GM18505 (cell line): ENCODE data around the gene SPATA33.
A peak's percentile ranks its signal among the peaks of the same experiment; 100 is the strongest.

Source experiments
- ATAC-seq: cut with Tn5 transposase; IDR thresholded peaks from one replicate; pipeline ENCODE4 v1.9.1; 2021; ENCODE audit not compliant: unreplicated experiment
- POLR2A ChIP-seq: IDR thresholded peaks from 4 replicates; pipeline ENCODE4 v1.6.1; 2011; ENCODE audit warnings: borderline replicate concordance; ENCODE audit not compliant: insufficient read depth, insufficient read length; ENCODE audit errors: extremely low read depth

SPATA33 gene

DNA sequence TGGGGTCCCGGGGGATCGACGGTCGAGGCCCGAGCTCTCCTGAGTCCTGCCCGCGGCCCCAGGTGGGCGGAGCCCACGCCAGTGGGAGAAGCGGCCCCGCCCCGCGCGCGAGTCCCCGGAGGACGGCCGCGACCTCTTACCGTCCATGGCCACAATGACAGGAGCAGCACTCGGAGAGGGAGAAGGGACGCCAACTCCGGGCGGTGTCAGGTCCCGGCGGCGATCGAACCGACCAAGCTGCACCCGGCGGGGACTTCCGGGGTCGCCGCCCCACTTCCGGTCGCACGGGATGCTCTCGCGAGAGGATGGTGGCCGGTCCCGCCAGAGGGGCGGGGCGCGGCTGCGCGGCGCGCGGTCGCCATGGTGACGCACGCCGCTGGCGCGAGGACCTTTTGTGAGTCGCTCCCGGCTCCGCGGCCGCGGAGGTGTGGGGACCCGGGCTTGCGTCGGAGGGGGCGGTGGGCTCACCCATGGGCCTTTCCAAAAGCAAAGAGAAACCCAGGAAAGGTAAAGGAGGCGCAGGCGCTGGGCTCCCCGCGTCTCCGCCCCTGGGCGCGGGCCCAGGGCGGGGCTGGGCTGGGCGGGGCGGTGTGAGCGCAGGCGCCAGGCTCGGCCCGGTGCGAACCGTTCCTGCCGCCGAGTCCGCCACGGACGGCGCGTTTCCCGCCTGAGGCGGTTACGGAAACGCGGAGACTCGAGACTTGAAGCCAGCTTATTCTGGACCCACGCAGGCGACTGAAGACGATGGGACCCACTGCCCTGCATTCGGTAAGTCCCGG, at the start of gene SPATA33, which contains the start of gene CHMP1A:
SPATA33 (plus strand) TSS at position 395 of the 779 bp plus-strand sequence; CDS start at position 471, 76 bp downstream.
CHMP1A (minus strand) TSS at position 267 of the 779 bp plus-strand sequence; CDS start at position 147, 120 bp downstream.
- peak; percentile 89 for ATAC-seq

DNA sequence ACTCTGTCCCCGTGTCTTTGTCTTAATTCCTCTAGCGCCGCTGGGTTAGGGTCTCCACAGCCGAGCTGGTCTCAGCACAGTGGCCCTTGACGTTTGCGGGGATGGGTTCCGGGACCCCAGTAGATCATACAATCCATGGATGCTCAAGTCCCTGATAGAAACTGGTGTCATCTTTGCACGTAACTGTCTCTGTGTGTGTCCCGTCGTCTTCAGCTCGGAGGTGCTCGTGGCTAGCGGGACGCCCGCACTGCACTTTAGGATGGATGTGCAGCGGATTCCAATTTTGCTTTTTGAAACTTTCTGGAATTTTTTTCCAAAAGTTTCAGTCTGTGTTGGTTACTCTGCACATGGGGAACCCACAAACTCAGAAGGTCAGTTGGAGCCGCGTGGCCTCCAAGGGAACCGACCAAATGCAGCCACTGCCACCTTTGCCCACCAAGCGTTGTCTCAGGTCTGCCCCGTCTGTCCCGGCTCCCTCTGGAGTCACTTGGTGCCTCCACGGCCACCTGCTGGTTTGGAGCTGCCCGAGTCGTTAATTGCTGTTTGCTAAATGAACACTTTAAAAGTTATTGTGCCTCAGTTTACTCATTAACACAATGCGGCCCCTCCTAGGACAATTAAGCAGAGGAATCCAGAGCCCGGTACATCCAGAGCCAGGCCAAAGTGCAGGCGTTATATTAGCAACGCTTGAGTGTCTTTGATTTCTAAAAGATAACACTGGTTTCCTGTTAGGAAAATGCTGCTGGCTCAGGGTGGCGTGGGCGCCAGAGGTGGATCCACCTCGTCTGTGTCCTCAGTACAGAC, 49.5 kb upstream of the SPATA33 start:
- TF ChIP-seq POLR2A: no peak
- ATAC-seq: no peak

More for the DNA sequence above, at the start of gene SPATA33, which contains the start of gene CHMP1A:
- TF ChIP-seq POLR2A: peak; percentile 80

DNA sequence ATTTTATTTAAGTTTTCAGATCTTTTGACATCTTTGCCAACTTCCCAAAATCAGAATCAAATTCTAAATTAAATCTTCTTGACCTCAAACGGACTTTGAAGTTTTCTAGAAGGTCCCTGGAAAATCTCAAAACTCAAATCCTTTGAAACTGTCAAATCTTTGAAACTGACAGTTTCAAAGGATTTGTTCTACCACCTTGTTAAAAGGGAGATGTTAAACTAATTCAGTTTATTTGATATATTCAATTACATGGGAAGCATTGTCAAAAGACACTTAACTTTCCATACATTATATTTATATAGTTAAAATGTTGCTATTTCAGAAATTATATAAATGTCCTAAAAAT, 47.6 kb upstream of the SPATA33 start:
- no peak for TF ChIP-seq POLR2A
- no peak for ATAC-seq

DNA sequence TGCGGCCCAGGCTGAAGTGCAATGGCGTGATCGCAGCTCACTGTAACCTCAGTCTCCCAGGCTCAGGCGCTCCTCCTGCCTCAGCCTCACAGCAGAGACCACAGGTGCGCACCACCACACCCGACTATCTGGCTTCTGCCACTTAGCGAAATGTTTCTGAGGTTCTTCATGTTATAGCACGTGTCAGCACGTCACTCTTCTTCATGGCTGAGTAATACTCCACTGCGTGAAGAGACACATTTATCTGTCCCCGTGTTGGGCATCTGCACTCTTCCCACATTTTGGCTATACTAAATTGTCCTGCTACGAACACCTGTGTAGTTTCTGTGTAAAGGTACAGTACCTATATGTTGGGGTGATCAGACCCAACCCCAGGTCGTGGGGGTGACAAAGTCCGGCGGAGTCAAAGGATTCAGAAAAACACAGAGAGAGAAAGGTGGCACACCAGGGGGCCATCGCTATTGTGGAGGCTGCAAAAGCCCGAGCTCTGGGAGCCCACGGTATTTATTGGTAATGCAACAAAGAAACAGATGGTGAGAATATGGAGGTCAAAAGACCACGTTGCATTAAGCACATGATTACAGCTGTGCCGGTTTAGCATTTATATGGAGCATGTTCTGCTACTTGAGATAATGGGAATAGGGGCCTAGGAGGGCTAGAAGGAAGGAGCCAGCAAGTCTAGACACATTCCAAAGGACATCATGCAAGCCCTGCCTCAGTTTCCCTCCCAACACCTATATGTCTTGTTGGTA, 45.0 kb upstream of the SPATA33 start:
- ATAC-seq: no peak
- TF ChIP-seq POLR2A: no peak

DNA sequence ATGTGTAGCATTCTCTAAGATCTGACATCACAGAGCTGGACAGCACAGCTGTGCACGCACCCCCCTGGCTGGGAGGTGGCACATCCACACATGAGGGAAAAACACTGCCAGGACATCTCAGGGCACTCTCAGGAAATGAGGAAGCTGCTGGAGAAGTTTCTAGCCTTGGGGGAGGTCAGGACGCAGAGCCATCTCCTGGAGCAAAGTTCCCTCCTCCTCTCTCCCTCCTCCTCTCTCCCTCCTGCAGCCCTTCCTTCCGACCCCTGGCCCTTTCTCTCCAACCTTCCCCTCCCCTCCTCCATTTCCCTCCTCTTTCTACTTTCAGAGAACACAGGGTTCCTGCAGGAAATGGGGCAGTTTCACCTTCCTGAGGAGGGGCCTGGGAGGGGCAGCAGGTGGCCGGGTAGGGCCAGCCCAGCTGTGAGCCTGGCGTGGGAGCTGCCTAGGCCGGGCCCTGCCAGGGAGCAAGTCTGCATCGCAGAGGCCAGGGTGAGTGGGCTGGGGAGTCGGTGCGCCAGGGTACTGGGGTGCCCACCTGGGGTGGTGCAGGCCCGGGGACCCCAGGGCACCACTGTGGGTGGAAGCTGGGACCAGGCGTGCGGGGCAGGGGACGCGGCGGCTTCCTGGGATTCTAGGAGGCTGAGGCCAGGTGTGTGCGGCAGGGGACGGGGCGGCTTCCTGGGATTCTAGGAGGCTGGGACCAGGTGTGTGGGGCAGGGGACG, 44.2 kb upstream of the SPATA33 start, which contains the start of gene DPEP1:
DPEP1 (plus strand) TSS at position 412 of the 723 bp plus-strand sequence. CDS start 16,769 bp downstream, outside the sequence.
- TF ChIP-seq POLR2A: no peak
- no peak for ATAC-seq

DNA sequence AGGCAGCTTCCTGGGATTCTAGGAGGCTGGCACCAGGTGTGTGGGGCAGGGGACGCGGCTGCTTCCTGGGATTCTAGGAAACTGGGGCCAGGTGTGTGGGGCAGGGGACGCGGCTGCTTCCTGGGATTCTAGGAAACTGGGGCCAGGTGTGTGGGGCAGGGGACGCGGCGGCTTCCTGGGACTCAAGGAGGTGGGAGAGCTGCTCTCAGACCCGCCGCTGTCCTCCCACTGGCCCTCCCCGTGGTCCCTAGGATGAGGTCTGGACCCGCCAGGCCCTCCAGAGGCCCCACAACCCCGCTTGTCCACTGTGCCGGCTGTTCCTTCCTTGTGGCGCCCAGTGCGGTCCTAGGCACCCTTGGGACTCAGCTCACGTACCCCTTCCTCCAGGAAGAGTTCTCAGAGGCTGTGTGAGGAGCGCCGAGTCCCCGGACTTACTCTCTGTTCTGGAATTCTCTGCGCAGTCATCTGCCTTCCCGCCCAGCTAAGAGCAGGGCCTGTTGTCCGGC, 43.6 kb upstream of the SPATA33 start:
- no peak for TF ChIP-seq POLR2A
- ATAC-seq: no peak

DNA sequence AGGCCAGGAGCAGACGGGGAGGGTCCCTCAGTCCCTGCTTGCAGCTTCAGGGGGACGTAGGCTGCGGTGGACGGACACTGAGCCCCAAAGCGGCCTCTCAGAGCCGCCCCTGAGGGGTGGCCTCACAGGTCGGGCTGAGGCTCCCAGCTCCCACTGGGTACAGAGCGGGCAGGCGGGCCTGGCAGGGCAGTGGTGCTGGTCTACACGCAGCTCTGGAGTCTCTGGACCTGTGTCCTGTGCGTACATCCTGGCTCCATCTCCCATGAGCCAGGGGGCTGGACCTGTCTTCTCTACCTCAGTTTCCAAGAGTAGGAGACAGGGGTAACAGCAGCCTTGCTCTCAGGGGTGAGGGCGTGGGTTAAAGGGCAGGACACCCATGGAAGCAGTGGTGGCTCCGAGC, 42.5 kb upstream of the SPATA33 start:
- TF ChIP-seq POLR2A: no peak
- ATAC-seq: no peak

DNA sequence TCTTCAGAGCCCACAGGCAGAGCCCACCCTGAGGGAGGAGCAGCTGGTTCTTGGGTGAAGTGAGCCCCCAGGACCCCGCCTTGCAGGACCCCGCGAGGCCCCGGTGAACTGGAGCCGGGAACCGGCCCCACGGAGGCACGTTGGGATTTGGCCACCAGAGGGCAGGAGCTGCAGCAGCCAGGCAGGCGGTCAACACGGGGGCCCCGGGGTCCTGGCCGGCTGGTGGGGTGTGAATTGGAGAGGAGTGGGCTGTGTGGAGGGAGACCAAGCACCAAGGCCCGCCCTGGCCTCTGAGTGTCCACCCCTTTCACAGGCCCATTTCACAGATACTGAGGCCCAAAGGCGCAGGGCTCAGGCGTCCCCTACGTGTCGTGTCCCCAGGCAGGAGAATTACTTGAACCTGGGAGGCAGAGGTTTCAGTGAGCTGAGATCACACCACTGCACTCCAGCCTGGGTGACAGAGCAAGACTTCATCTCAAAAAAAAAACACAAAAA, 42.0 kb upstream of the SPATA33 start:
- no peak for TF ChIP-seq POLR2A
- no peak for ATAC-seq

DNA sequence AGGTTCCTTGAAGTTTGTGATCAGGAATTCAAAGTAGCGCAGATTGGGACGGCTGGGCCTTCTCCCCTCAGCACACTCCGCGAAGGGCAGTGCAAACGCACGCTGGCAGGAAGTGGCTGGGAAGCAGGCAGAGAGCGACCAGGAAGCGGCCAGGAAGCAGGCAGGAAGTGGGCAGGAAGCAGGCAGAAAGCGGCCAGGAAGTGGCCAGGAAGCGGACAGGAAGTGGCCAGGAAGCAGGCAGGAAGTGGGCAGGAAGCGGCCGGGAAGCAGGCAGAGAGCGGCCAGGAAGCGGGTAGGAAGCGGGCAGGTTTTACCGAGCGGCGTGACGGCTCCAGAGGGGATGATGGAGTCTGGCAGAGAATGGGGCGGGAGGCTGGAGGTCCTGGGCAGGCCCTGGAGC, 41.0 kb upstream of the SPATA33 start:
- no peak for TF ChIP-seq POLR2A
- no peak for ATAC-seq

DNA sequence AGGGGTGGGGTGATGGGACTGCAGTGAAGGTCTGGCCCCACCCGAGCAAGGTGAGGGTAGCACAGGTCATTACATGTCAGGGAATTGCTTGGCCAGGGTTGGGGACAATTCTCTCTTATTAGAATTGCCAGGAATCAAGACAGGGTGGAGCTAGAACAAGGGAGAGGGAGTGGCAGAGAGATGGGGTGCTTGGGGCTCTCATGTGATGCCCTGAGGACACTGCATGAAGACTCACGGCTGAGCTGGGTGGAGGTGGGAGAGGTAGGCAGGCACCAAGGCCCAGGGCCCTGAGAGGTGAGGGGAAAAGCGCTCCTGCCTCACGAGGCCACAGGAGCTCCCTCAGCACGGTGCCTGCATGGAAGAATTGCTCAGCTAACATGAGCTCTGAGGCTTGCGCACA, 40.6 kb upstream of the SPATA33 start:
- TF ChIP-seq POLR2A: no peak
- ATAC-seq: no peak

DNA sequence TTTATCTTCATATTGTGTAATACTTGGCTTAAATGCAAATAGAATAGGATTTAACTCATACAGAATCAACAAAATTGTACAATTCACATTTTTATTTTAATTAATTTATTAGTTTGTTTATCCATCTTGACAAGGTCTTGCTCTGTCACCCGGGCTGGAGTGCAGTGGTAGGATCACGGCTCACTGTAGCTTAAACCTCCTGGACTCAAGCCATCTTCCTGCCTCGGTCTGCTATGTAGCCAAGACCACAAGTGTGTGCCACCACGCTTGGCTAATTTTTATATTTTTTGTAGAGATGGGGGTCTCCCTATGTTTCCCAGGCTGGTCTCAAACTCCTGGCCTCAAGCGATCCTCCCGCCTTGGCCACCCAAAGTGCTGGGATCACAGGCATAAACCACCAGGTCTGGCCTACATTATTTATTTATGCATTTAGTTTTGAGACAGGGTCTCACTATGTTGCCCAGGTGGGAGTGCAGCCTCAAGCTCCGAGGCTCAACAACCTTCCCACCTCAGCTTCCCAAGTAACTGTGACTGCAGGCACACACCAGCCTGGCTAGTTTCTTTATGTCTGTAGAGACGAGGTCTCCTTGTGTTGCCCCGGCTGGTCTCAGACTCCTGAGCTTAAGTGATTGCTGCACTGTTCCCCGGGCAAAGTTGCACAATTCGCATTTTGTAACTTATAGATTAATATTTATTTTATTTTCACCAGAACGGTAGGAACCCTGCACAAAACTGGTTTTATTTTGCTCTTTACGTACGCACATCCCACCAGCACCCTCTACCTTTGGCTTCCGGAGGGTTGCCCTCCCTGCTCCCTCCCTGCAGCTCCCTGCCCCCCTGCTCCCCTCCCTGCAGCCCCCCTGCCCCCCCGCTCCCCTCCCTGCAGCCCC, 39.3 kb upstream of the SPATA33 start:
- no peak for TF ChIP-seq POLR2A
- no peak for ATAC-seq
